GM15510 (cell line): ENCODE data around the gene ZSCAN1.

Source experiments
- POLR2A ChIP-seq: IDR thresholded peaks from 3 replicates; pipeline ENCODE4 v1.6.1; 2011; ENCODE audit warnings: borderline replicate concordance; ENCODE audit not compliant: insufficient read length; ENCODE audit errors: extremely low read depth

ZSCAN1 gene

GRCh38 chr19:58022283-58022660, 11.6 kb upstream of the ZSCAN1 start:
- no peak for TF ChIP-seq POLR2A

- no peak for TF ChIP-seq POLR2A
Observed at GRCh38 chr19:58024661-58025060, 9.2 kb upstream of the ZSCAN1 start.

DNA sequence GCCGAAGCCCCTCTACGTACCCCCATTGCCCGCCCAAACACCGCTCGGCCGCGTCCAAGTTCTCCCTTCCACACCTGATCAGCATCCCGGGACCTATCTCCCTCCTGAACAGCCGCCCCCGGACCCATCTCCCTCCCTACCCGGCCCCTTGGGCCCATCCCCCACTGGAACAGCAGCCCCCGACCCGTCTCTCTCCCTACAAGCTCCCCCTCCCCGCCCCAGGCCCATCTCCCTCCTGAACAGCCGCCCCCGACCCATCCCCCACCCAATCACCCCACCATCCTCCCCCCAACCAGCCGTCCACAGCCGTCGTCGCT, 610 bp downstream of the ZSCAN1 start:
- no peak for TF ChIP-seq POLR2A

- TF ChIP-seq POLR2A: no peak
Observed at GRCh38 chr19:58035863-58036262, 2.0 kb downstream of the ZSCAN1 start.

- TF ChIP-seq POLR2A: no peak
Observed at GRCh38 chr19:58037927-58038687, 4.3 kb downstream of the ZSCAN1 start.

DNA sequence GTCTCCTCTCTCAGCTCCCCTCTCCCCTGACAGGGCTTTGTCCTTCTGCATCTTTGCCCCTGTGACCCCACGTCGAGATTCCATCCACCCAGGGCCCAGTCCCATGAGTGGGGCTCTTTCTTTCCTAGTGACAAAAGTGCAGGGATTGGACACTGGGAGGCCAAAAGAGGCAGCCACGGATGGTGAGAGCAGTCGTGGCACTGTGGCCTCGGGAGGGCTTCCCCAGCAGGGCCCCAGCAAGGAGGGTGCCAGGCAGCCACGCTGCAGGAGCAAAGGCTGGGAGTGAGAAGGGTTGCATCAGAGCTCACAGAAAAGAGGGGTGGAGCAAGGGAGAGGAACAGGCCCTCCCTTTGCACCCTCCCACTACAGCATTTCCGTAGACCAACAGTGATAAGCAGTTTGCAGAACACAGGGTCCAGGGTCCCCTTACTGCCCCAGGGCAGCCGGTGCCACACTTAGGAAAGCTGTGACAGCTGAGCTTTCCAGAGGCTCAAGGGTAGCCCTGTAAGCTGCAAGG, 4.9 kb downstream of the ZSCAN1 start:
- TF ChIP-seq POLR2A: no peak

- TF ChIP-seq POLR2A: no peak
Observed at GRCh38 chr19:58040751-58041525, 7.1 kb downstream of the ZSCAN1 start.

- TF ChIP-seq POLR2A: no peak
Observed at GRCh38 chr19:58042495-58043340, 8.9 kb downstream of the ZSCAN1 start.

DNA sequence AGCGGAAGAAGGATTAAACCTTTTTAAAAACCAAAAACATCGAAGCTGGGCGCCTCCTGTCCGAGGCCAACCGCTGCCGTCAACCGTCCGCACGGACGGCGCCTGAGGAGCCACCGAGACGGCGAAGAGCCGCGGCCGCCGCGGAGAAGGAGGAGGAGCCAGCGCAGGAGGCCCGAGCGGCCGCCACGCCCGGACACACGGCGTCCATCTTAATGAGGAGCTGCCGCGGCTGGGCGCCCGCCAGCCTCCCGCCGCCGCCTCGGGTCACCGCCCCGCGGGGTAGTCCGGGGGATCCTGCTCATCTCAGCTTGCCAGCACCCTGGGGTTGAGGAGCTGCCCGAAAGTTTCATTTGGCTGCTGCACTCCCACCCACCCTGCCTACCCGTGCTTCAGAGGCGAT, 10.6 kb downstream of the ZSCAN1 start:
- no peak for TF ChIP-seq POLR2A

GRCh38 chr19:58044886-58045285, 11.1 kb downstream of the ZSCAN1 start:
- no peak for TF ChIP-seq POLR2A

- no peak for TF ChIP-seq POLR2A
Observed at GRCh38 chr19:58045411-58046050, 11.7 kb downstream of the ZSCAN1 start.

GRCh38 chr19:58046856-58047255, 13.0 kb downstream of the ZSCAN1 start:
- TF ChIP-seq POLR2A: no peak

DNA sequence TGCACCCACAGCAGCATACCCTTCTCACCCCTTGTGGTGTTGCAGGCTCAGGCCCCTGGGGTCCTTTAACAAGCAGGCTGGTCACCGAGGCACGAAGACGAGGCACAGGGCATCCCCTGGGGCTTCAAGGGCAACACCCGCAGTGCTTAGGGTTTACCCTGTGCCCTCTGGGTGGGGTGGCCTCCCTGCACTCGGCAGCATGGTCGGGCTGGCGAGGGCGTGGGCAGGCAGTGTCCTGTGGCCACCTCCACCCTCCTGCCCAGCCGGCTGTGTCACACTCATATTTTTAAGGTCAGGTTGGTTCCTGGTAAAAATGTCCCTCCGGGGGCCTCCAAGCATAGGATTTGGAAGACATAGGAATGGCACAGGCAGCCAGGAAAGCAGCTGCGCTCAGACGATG, 13.8 kb downstream of the ZSCAN1 start:
- TF ChIP-seq POLR2A: no peak

DNA sequence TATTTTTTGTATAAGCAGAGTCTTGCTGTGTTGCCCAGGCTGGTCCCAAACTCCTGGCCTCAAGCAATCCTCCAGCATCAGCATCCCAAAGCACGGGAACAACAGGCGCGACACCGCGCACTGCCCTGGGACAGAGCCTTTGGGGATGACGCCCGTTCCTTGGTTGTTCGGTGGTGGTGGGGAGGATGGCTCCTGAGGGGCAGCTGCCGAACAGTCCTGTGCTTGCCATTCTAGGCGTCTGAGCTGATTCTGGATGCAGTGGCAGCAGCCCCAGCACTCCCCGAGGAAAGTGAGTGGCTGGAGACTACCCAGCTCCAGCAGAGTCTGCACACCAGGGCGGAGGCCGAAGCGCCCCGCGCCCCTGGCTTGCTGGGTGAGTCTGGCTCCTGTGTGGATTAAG, 18.4 kb downstream of the ZSCAN1 start:
- TF ChIP-seq POLR2A: no peak
